MM.1S (cell line): ENCODE data around the gene VWC2.

Source experiments
- DNase-seq: peaks from one replicate; pipeline ENCODE4 v3.0.0-alpha.2; 2015
- H2AFZ ChIP-seq: fragments of 300-600 bp; sonication (generic); 2 replicates; pipeline ENCODE4 v1.6.0; 2016; ENCODE audit warnings: antibody characterized with exemption, low read length
- H3F3A ChIP-seq: fragments of 300-600 bp; sonication (generic); 2 replicates; pipeline ENCODE4 v1.6.1; 2016; ENCODE audit warnings: mild to moderate bottlenecking, antibody characterized with exemption, low read length, moderate library complexity, mixed read lengths; ENCODE audit not compliant: insufficient read depth
- H3K27ac ChIP-seq: fragments of 300-600 bp; sonication (generic); 2 replicates; pipeline ENCODE4 v1.5.1; 2016; ENCODE audit warnings: mild to moderate bottlenecking, low read length
- H3K27me3 ChIP-seq: fragments of 300-600 bp; sonication (generic); replicated peaks from 2 replicates; pipeline ENCODE4 v1.6.0; 2016; ENCODE audit warnings: low read length; ENCODE audit not compliant: insufficient read depth
- H3K36me3 ChIP-seq: fragments of 300-600 bp; sonication (generic); replicated peaks from 2 replicates; pipeline ENCODE4 v1.6.1; 2016; ENCODE audit warnings: mild to moderate bottlenecking, low read length, mixed read lengths; ENCODE audit not compliant: insufficient read depth
- H3K4me1 ChIP-seq: fragments of 300-600 bp; sonication (generic); 2 replicates; pipeline ENCODE4 v1.6.1; 2016; ENCODE audit warnings: low read length, mixed read lengths
- H3K4me2 ChIP-seq: fragments of 300-600 bp; sonication (generic); 2 replicates; pipeline ENCODE4 v1.6.0; 2016; ENCODE audit warnings: low read depth, low read length
- H3K4me3 ChIP-seq: fragments of 300-600 bp; sonication (generic); 2 replicates; pipeline ENCODE4 v1.5.1; 2016; ENCODE audit warnings: low read length, mixed read lengths
- H3K79me2 ChIP-seq: fragments of 300-600 bp; sonication (generic); 2 replicates; pipeline ENCODE4 v1.6.1; 2016; ENCODE audit warnings: mixed run types, low read length, mixed read lengths
- H3K9ac ChIP-seq: fragments of 300-600 bp; sonication (generic); 2 replicates; pipeline ENCODE4 v1.6.1; 2016; ENCODE audit warnings: low read length, mixed read lengths
- H3K9me2 ChIP-seq: fragments of 300-600 bp; sonication (generic); replicated peaks from 2 replicates; pipeline ENCODE4 v1.6.1; 2016; ENCODE audit warnings: mild to moderate bottlenecking, low read length, mixed read lengths; ENCODE audit not compliant: insufficient read depth
- H3K9me3 ChIP-seq: fragments of 300-600 bp; sonication (generic); replicated peaks from 2 replicates; pipeline ENCODE4 v1.6.1; 2016; ENCODE audit warnings: mild to moderate bottlenecking, low read length, mixed read lengths; ENCODE audit not compliant: insufficient read depth
- H4K20me1 ChIP-seq: fragments of 300-600 bp; sonication (generic); 2 replicates; pipeline ENCODE4 v1.6.1; 2016; ENCODE audit warnings: mild to moderate bottlenecking, low read length, moderate library complexity, mixed read lengths; ENCODE audit not compliant: insufficient read depth
- CTCF ChIP-seq: fragments of 300-600 bp; sonication (generic); IDR thresholded peaks from 2 replicates; pipeline ENCODE4 v1.5.1; 2016; ENCODE audit warnings: antibody characterized with exemption, low read length, mixed read lengths
- EZH2 ChIP-seq: fragments of 300-600 bp; sonication (generic); optimal IDR thresholded peaks from 2 replicates; pipeline ENCODE3; 2017; ENCODE audit warnings: low read depth, mild to moderate bottlenecking, antibody characterized with exemption, low read length, mixed read lengths
- EZH2phosphoT487 ChIP-seq: fragments of 300-600 bp; sonication (generic); IDR thresholded peaks from 2 replicates; pipeline ENCODE4 v1.6.1; 2018; ENCODE audit warnings: antibody characterized with exemption, low read length

The VWC2 gene

DNA sequence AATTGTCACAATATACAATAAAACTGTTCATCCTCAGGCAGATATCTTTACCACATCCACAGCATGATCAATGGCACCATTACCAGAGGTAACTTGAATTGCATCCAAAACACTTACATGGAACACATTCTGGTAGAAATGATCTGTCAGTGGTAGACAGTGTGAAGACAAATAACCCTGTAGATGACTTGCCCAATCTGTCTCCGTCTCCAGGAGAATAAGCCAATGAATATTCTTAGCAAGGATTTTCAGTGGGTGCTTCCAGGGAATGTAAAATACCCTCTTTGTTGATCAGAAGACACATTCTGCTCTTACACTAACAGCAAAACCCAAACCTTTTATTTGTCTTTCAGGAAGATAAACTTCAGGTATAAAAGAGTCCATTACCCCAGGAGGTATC is 43.8 kb downstream of the VWC2 start:
- no peak for TF ChIP-seq EZH2phosphoT487
- no peak for TF ChIP-seq EZH2
- TF ChIP-seq CTCF = no peak

DNA sequence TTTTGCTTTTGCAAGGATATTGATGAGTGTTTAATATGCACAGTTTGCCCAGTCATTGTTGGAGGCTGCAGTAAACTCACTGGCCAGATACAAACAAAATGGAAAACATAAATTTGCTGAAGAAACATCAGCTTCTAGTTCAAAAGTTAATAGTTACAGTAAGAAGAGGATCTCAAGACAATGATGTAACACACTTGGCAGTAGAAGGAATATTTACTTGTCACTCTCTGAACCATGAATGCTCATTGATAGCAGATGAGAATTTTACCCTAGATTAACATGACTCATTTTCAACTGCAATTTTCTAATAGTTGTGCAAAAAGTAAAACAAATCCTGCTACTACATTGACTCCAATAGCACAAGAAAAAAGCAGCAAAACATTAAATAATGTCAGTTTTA is 47.7 kb downstream of the VWC2 start:
- H3K9me3 ChIP-seq = no peaks in the 10 kb centered on the region
- no peak overlapping the region for H3K9ac ChIP-seq
- TF ChIP-seq EZH2phosphoT487 = no peak
- TF ChIP-seq CTCF = no peak
- TF ChIP-seq EZH2 = no peak
- H3K36me3 ChIP-seq = no peaks in the 10 kb centered on the region
- no peak overlapping the region for H3K4me3 ChIP-seq
- H3K4me2 ChIP-seq = no peak overlapping the region
- no peak overlapping the region for H3K27ac ChIP-seq
- no peaks in the 10 kb centered on the region for H3K79me2 ChIP-seq
- no peak for DNase-seq
- no peaks in the 10 kb centered on the region for H3F3A ChIP-seq
- no peaks in the 10 kb centered on the region for H4K20me1 ChIP-seq
- no peaks in the 10 kb centered on the region for H3K9me2 ChIP-seq
- no peak overlapping the region for H2AFZ ChIP-seq
- H3K4me1 ChIP-seq = no peaks in the 10 kb centered on the region
- no peaks in the 10 kb centered on the region for H3K27me3 ChIP-seq

More for the DNA sequence above, 43.8 kb downstream of the VWC2 start:
- H3K4me3 ChIP-seq = no peak overlapping the region
- H4K20me1 ChIP-seq = no peaks in the 10 kb centered on the region
- no peaks in the 10 kb centered on the region for H3K9me2 ChIP-seq
- no peaks in the 10 kb centered on the region for H3K9me3 ChIP-seq
- no peaks in the 10 kb centered on the region for H3F3A ChIP-seq
- no peaks in the 10 kb centered on the region for H3K27me3 ChIP-seq
- H3K27ac ChIP-seq = no peak overlapping the region
- H3K79me2 ChIP-seq = no peaks in the 10 kb centered on the region
- DNase-seq = no peak
- H3K36me3 ChIP-seq = no peaks in the 10 kb centered on the region
- no peak overlapping the region for H3K4me2 ChIP-seq
- H2AFZ ChIP-seq = no peak overlapping the region
- H3K9ac ChIP-seq = no peak overlapping the region
- no peaks in the 10 kb centered on the region for H3K4me1 ChIP-seq

DNA sequence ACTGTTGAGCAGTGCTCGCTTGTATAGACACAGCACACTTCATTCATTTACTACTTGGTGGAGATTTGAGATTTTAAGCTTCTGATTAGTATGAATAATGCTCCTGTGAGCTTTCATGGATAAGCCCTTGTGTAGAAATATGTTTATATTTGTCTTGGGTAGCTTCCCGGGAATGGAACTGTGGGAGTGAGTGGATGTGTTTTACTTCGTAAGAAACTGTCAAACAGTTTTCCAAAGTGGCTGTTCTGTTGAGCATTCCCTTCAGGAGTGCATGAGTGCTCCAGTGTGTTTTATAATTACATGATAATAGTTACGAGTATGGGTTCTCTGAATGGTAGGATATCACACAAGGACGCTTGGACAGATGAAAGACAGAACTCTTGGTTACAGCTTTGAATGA is 49.4 kb downstream of the VWC2 start:
- Histone ChIP-seq H3K9me3 (no peaks in the 10 kb centered on the region), H3K4me2 (no peak overlapping the region), H3K9me2 (no peaks in the 10 kb centered on the region), H3K27me3 (no peaks in the 10 kb centered on the region), H3K9ac (no peak overlapping the region), H4K20me1 (no peaks in the 10 kb centered on the region), H3K4me3 (no peak overlapping the region), H2AFZ (no peak overlapping the region), H3K27ac (no peak overlapping the region), H3F3A (no peaks in the 10 kb centered on the region), H3K79me2 (no peaks in the 10 kb centered on the region), H3K4me1 (no peaks in the 10 kb centered on the region), H3K36me3 (no peaks in the 10 kb centered on the region)
- TF ChIP-seq EZH2 (no peak), CTCF (no peak), EZH2phosphoT487 (no peak)
- DNase-seq = no peak
